AG04450 (cell line): Measurements from ENCODE around the gene TARS3. TPM values are rescaled to one million over a fixed set of nuclear protein-coding genes. Genes with fewer than 3 reads are reported as not detected.

Experiments used
- CTCF ChIA-PET: fragments of 300-600, 350-600 bp; formaldehyde crosslinking; extraction: SDS; loops from one replicate; lab custom pipeline; 2022; ENCODE audit warnings: antibody characterized with exemption, inconsistent platforms; lab: Charles Lee
- POLR2A ChIA-PET: fragments of 350-600 bp; formaldehyde crosslinking; extraction: SDS; loops from one replicate; lab custom pipeline; 2021; ENCODE audit warnings: antibody characterized with exemption, inconsistent platforms; lab: Yijun Ruan, JAX
- DNase-seq: peaks from one replicate; pipeline ENCODE4 v3.0.0-alpha.2; 2011; ENCODE audit warnings: low read depth, low spot score
- H3K27ac ChIP-seq: one replicate; pipeline ENCODE4 v1.5.1; 2012; ENCODE audit warnings: low read depth, low read length, control low read depth
- H3K27me3 ChIP-seq: one replicate; pipeline ENCODE4 v1.6.0; 2012; ENCODE audit warnings: low read length; ENCODE audit not compliant: control insufficient read depth, insufficient read depth
- H3K4me3 ChIP-seq: 2 replicates; pipeline ENCODE4 v1.5.1; 2011; ENCODE audit warnings: mild to moderate bottlenecking, low read depth, low read length, control low read depth
- H3K9me3 ChIP-seq: 2 replicates; pipeline ENCODE4 v1.5.1; 2012; ENCODE audit warnings: low read length; ENCODE audit not compliant: control insufficient read depth, insufficient read depth
- CTCF ChIP-seq: IDR thresholded peaks from 2 replicates; pipeline ENCODE4 v1.5.1; 2011; ENCODE audit warnings: low read depth, low read length, control low read depth, inconsistent platforms
- polyA plus RNA-seq: library from polyadenylated mRNA; depleted of rRNA; stranded (reverse); fragments of >200 nt; gene quantifications from 2 replicates; pipeline ENCODE4 v1.2.3, GENCODE V29; 2011

TARS3 gene
- polyA plus RNA-seq, 1 experiment = 7.2 TPM

GRCh38 chr15:101619615-101619865, 104.7 kb downstream of the TARS3 start:
- no peak for DNase-seq
- H3K27me3 ChIP-seq = peaks cover 4% of the 10 kb centered on the region
- ChIA-PET POLR2A (no interaction called here), CTCF (no interaction called here)
- no peak for TF ChIP-seq CTCF
- H3K9me3 ChIP-seq = no peaks in the 10 kb centered on the region
- no peak overlapping the region for H3K27ac ChIP-seq
- H3K4me3 ChIP-seq = no peak overlapping the region

GRCh38 chr15:101618851-101619614, 105.2 kb downstream of the TARS3 start:
- H3K27ac ChIP-seq = no peak overlapping the region
- CTCF ChIA-PET = interaction anchor here (4.7 kb wide), 1 partner anchor 21 kb away, joined by 31 read pairs; no protein-coding TSS in a partner anchor
- peaks cover 4% of the 10 kb centered on the region for H3K27me3 ChIP-seq
- POLR2A ChIA-PET = no interaction called here
- DNase-seq = no peak
- TF ChIP-seq CTCF = no peak
- H3K9me3 ChIP-seq = no peaks in the 10 kb centered on the region
- H3K4me3 ChIP-seq = no peak overlapping the region

GRCh38 chr15:101618076-101618475, 106.2 kb downstream of the TARS3 start:
- H3K27me3 ChIP-seq = peaks cover 4% of the 10 kb centered on the region
- H3K27ac ChIP-seq = no peak overlapping the region
- no peak overlapping the region for H3K4me3 ChIP-seq
- no peak for TF ChIP-seq CTCF
- ChIA-PET POLR2A (no interaction called here), CTCF (interaction anchor here (4.7 kb wide), 1 partner anchor 22 kb away, joined by 31 read pairs; no protein-coding TSS in a partner anchor)
- H3K9me3 ChIP-seq = no peaks in the 10 kb centered on the region
- no peak for DNase-seq

DNA sequence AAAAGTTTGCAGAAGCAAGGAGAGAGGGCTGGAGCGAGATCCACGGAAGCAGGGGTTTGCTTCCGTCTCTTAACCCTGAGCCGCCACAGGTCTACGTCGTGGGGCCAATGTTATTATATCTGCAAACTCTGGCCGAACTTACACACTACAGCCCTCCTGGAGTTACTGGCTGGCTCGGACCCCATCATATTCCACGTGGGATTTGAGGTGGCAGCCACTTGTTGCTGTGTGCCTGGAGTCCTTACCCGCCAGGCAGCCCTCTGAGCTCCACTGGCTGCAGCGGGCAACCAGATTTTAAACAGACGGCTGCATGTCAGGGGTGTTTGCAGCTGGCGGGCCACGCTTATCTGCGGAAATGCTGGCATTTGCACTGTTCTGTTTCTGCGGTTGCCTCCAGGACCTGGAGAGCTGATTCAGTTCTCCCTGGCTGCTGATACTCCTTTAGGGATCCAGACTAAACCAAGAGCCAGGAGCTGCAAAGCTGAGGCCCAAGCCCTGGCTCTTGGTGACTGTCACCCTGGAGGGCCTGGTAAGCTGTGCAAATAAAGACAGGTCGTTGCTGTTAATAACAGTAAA, 106.8 kb downstream of the TARS3 start:
- ChIA-PET POLR2A (no interaction called here), CTCF (interaction anchor here (4.7 kb wide), 1 partner anchor 23 kb away, joined by 31 read pairs; no protein-coding TSS in a partner anchor)
- Histone ChIP-seq H3K9me3 (no peaks in the 10 kb centered on the region), H3K27ac (no peak overlapping the region), H3K27me3 (peaks cover 4% of the 10 kb centered on the region), H3K4me3 (no peak overlapping the region)
- no peak for DNase-seq
- TF ChIP-seq CTCF = no peak
